Umbilical cord (tissue), 2 donors: ENCODE data around the gene EIPR1. TPM values are rescaled to one million over a fixed set of nuclear protein-coding genes. Genes with fewer than 3 reads are reported as not detected.

ENCODE experiments used
- DNase-seq: peaks from one replicate; pipeline ENCODE4 v3.0.0-alpha.2; 2015; ENCODE audit warnings: low spot score
- total RNA-seq: library from RNA; depleted of rRNA; stranded (reverse); fragments of >200 nt; gene quantifications from one replicate; pipeline ENCODE4 v1.2.3, GENCODE V29; 2014; ENCODE audit warnings: low replicate concordance; ENCODE audit not compliant: insufficient read depth

EIPR1 gene
- total RNA-seq, 1 donor from 2014 or later, result 14.2 TPM

GRCh38 chr2:3249476-3249962, 128.1 kb downstream of the EIPR1 start:
- DNase-seq, result no peak

- no peak for DNase-seq
These were observed 128.7 kb downstream of the EIPR1 start for GRCh38 chr2:3248754-3249475.

DNA sequence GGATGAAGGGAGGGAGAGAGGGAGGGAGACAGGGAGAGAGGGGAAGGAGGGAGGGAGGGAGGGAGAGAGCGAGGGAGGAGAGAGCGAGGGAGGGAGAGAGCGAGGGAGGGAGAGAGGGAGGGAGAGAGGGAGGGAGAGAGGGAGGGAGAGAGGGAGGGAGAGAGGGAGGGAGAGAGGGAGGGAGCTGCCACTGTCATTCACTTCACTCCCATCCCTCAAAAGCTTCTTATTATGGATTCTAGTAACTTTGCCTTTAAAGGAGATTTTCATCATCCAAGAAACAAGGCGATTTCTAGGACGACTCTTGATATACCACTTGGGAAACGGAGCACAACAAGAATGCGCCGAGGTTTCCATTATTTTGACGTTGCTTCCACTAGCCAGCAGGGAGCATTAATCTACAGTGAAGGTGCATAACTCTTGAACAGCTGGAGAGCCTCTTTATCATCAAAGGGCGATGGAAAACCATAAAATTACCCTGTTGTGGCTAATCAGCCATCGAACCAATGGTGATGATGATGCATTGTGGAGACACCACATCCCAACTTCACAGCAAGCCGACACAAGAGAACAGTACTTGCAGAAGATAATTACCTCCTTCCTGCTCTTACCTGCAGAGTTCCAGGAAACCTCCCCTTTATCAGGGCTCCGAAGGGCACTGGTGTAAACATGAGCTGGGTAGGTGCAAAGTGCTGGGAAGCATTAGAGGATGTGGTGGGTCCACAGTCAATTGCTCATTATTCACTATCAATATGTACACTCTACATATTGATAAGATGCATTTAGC, 130.5 kb downstream of the EIPR1 start:
- no peak for DNase-seq

DNA sequence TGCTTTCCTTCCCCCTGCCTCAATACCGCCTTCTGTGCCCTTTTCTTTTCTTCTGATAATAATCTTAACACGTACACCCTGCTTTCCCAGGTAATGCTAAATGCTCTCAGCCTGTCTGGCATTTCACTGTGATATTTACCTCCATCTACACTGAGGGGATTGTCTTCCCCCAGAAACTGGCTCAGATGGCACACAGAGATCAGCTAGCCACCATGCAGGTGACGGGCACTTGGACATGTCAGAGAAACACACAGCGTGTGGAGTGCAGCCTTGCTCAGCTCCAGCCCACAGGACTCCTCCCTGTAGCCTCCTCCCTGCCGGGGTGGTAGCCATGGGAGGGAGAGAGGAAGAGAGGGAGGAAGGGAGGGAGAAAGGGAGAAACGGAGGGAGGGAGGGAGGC, 131.2 kb downstream of the EIPR1 start:
- no peak for DNase-seq

DNA sequence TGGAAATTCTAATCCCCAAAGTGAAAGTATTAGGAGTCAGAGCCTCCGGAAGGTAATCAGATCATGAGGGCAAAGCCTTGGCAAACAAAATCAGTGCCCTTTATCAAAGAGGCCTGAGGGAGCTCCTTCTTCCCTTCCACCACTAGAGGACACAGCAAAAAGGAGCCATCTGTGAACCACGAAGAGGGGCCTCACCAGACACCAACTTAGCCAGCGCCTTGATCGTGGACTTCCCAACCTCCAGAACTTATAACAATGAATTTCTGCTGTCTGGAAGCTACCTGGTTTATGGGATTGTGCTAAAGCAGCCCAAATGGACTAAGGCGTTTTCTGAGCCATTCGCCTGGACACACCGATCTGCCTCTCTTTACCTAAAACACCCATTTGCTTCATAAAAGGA, 133.1 kb downstream of the EIPR1 start:
- no peak for DNase-seq

DNA sequence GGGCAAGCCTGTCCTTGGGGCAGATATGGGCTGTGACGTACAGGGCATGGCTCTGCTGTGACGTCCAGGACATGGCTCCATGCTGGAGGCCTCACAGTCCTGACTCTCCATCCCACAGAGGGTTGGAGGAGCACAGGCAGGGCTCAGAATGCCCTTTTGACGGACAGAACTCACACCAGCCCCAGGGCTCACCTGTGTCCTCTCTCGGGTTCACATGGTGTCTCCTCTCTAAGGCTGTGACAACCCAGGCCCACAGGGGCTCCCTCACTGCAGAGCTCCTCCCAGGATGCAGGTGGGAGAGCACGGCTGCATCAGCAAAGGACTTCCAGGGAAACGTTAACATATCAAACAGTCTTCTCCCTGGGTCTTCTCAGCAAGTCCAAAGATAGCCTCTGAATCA, 133.8 kb downstream of the EIPR1 start:
- DNase-seq, result no peak

DNA sequence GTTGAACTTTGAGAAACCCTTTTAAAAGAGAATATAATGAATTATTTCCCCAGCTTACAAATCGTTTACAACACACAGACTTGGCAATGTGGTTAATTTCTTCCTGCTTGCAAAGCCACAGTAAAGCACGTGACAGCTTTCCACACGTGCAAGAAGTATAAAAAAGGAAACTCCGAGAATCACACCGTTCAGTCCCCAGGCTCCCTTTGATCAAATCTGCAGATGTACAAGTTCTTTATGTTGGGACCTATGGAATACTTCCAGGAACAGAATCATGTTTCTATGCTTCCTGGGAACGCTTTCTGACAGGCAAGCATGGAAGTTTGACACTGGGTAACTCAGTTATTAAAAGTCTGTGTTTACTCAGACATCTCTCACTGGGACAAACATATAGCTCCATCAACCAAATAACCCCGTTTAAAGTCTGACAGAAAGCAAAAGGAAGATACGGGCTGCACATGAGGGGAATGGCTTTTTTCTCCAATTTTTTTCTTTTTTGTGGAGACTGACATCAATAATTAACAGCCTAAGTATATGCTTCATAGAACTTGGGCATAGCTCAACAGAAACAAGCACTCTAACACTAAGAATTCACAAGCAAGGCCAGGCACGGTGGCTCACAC, 134.8 kb downstream of the EIPR1 start:
- no peak for DNase-seq

GRCh38 chr2:3241971-3242746, 135.5 kb downstream of the EIPR1 start:
- DNase-seq, result no peak

DNA sequence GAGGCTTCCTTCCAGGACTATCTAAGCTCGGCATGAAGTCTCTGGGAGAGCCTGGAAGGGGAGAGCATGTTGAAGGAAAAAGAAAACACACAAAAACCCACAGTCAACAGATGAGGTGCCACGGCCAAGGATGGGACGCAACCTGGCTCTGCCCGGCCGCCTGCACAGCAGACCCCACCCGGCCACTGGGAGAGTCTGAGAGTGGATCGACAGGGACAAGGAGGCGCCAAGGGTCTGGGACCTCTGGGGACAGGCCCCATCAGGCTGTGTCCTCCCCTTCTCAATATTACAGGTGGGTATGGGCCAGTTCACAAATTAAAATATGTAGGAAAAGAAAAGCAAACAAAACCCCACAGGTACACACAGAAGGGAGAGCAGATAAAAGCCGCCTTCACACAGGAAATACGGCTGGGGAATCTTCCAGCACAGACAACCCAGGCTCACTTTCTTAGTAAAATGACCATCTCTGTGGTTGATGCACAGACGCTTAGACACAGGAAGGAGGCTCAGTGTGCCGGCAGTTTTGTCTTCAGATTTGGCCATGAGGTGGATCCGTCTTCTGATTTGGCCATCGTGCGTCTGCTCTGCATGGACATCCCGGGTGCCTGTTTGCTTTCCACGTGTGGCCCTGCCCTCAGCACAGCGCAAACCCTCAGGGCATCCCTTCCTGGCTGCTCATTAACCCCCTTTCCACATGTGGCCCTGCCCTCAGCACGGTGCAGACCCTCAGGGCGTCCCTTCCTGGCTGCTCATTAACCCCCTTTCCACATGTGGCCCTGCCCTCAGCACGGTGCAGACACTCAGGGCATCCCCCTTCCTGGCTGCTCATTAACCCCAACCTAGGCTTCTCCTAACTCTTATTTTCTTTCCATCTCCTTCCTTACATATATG, 138.4 kb downstream of the EIPR1 start:
- DNase-seq, result no peak

DNA sequence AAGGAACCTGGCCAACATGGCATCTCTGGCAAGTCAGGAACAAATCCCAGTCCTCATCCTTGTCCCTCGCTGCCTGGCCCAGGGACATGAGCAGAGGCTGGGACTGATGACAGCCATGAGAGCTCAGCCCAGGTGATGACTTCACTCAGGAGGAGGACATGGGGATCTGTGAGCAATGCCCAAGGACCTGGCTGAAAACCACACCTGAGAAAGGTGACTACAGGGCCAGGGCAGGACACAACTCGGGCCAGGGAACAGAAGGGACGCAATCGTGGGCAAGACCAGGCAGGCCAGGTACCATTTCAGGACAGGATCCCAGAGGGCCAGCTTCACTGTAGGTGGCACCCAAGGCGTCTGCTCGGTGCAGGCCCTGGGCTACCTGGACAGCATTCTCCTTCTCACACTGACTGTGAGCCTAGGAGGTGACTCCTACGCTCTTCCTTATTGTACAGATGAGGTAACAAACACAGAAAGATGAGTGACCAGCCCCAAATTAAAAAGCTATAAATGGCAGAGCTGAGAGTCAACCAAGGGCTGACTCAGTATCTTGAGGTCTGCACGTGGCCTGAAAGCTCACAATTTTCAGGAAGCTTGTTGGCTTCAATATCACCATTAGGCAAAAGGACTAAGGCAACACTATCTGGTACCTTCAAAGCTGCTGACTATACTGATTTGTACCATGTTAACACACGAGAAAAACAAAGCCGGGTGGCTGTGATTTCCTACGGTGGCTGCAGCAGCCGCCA, 141.1 kb downstream of the EIPR1 start:
- no peak for DNase-seq

DNA sequence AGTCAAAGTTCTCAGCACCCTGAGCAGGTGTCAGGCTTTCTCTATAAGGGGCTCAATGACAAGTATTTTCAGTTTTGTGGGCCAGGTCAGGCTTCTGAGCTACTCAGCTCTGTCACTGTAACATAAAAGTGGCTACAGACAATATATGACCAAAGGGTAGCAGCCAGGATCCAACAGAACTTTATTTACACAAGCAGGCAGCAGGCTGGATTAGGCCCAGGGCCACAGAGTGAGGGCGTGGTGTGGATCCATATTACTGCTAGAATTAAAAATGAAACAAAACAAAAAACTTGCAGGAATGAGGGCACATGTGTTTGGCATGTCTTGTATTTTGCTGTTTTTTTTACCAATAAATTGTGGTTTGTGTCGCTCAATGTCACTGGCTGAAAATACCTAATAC, 143.7 kb downstream of the EIPR1 start:
- DNase-seq, result no peak

DNA sequence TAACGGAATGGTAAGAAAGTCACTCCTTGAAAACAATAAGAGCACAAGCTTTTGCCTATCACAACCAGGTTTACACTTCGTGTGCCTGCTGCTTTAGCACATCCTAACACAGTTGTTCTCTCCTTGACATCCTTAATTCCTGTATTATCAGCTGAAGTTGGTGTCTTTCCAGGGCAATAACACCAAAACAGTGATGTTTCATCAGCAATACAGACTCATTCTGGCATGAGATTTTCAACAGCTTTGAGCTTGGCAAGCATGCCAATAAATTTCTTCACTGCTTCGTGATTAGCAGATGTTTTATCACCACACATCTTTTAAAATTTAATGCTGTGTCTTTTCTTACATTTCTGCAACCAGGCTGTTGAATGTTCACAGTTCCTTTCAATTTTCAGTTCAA, 148.4 kb downstream of the EIPR1 start:
- no peak for DNase-seq

DNA sequence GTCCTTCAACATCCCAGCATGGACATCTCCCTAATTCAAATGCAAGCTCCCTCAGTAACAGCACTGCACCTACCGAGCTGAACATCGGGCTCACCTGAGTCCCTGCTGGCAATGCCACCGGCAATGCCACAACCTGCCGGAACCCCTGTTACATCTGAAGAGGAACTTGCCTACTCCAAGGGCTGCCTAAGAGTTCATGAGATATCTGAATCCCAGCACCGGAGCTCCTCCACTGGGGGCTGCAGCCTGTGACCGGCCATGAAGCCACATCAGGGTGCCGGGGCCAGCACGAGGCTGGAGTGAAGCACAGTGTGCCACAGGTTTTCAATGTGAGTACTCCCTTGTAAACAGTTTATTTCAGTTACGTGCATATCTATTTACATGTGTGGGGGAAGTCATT, 152.9 kb downstream of the EIPR1 start:
- no peak for DNase-seq

DNA sequence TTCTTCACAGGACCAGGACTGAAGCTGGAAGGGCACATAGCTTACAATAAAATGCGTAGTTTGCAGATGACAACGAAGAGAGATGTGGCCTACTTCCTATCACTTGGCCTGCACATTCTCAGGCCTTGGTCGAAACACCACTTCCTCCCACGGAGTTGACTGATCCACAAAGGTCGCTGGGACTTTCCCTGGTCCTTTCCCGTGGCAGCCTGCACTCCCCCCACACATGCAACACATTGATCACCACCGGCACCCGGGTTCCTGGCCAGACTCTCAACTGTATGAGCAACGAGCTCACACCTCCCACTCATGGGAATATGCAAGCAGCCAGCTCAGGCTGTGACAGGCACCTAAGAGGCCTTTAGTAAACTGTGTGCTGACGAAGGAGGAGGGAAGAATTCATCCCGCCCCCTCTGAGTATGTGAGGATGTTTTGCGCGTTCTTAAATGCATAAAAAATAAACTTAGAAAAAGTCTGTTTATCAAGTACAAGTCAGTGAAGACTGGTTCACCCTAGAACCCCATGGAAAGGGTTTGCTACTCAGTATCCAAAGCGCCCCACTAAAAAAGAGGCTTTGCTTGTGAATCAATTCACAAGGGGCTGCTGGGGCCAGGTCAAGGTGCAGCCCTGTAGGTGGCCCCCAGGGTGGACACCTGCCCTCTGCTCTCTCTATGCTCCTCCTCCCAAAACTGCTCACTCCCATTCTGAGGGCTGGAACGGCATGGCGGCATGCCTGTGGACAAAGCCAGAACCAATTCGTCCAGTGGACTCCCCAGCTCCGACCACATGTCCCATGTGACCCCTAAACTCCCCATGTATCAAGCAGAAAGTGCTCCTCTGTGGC, 154.3 kb downstream of the EIPR1 start:
- DNase-seq, result no peak

DNA sequence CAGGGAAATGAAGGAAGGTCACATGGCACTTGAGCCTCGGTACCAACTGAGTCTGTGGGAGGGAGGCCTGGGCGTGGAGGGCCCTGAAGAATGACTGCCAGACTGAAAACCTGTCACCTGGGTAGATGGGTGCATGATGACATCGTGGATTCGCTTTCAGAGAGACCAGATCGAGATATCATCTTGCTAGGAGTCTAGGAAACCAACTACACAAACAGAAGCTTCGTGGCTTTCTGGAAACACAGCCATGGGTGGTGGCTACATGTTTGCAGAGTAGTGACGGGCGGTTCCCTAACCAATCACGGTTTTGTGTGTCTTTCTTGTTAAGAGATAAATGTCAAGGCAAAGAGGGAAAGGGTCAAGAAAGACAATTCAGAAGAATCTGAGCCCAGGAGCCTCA, 155.0 kb downstream of the EIPR1 start:
- DNase-seq, result no peak

DNA sequence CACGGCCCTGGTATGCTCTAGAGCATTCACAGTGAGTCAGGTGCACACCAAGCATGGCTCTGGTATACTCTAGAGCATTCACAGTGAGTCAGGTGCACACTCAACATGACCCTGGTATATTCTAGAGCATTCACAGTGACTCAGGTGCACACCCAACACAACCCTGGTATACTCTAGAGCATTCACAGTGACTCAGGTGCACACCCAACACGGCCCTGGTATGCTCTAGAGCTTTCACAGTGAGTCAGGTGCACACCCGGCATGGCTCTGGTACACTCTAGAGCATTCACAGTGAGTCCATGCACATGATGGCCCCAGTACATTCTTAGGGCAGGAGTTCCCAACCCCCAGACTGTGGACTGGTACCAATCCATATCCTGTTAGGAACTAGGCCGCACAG, 158.1 kb downstream of the EIPR1 start:
- DNase-seq, result no peak

DNA sequence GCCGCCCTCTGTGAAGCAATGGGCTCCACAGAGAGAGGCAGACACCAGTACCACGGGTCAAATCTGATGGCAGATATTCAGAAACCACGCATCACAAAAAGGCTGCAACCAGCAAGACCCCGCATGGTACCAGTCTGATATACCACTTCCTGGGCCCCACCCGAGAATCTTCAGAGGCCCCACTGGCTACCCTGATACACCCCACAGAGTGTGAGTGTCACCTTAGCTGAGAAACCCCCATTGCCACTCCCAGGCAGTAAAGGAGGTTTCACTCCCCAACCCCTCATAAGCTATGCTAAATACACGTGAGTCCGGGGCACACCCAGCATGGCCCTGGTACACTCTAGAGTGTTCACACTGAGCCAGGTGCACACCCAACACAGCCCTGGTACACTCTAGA, 160.0 kb downstream of the EIPR1 start:
- no peak for DNase-seq

- DNase-seq, result no peak
These were observed 160.7 kb downstream of the EIPR1 start for GRCh38 chr2:3216841-3217495.
